ENCODE data around the gene FBH1.

DNA sequence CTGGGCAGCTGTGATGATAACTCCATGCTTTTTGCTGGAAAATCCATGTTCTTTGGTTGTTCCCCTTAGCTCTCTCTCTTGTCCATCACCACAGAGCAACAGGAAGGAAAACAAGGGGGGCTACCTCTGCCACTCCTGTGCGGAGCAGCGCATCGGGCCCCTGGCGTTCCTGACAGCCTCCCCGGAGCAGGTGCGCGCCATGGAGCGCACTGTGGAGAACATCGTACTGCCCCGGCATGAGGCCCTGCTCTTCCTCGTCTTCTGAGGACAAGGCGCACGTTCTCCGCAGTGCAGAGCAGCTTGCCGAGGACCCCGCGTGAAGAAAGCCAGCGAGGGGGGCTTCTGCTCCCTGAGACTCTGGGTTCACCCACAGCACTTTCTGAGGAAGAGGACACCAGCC is 47.0 kb downstream of the FBH1 start:
- TF ChIP-seq POLR2A (IDR thresholded peaks at IDR 0.05; ENCODE audit: low read length), result no peak
- no peak for TF ChIP-seq GATA1 (IDR thresholded peaks at IDR 0.05; ENCODE audit: low read depth, low read length)

All from erythroblast (primary cell).